ENCODE measurements around the gene CYBB. TPM values are rescaled to one million over a fixed set of nuclear protein-coding genes. Genes with fewer than 3 reads are reported as not detected.

CYBB gene
- total RNA-seq (1 to 10 TPM; 1.1 to 5.0 (median 1.8) TPM), total RNA-seq (0.16 to 223 (median 1.6) reads per million in 29 experiments)
- total RNA-seq (2013) = 6.2 TPM

DNA sequence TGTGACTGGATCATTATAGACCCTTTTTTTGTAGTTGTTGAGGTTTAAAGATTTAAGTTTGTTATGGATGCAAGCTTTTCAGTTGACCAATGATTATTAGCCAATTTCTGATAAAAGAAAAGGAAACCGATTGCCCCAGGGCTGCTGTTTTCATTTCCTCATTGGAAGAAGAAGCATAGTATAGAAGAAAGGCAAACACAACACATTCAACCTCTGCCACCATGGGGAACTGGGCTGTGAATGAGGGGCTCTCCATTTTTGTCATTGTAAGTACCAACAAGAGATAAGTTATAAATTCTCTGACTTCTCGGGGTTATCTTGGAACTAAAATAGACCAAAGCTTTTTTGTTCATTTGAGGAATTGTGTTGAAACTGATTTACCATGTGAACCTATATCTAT is at the start of gene CYBB:
TSS of gene CYBB (plus strand) at position 203 of the 400 bp plus-strand sequence. CDS start at position 222, 19 bp downstream.
- no peak for DNase-seq
- Mint-ChIP-seq H3K27ac (no peak within 1 kb of the TSS), H3K4me3 (no peak within 1 kb of the TSS), H3K27me3 (peaks cover 0 to 9% of the 10 kb centered on the region in 2 donors), H3K36me3 (no peaks in the 10 kb centered on the region), H3K9me3 (no peaks in the 10 kb centered on the region), H3K4me1 (peaks cover 25 to 32% (median 25%) of the 10 kb centered on the region in 3 donors)
- Histone ChIP-seq H3K9me3 (no peaks in the 10 kb centered on the region), H3K36me3 (ENCODE audit: control insufficient read depth in 2 of 2, extremely low read depth in 1 of 2, insufficient read depth in 1 of 2, low read length in 1 of 2) (no peaks in the 10 kb centered on the region), H3K27ac (ENCODE audit: low read length) (no peak within 1 kb of the TSS), H3K4me1 (ENCODE audit: control insufficient read depth in 1 of 2, extremely low read depth in 1 of 2, insufficient read depth in 2 of 2, low read length in 2 of 2) (peaks cover 8 to 15% of the 10 kb centered on the region in 2 experiments), H3K27me3 (replicated peaks in 1 of 2; ENCODE audit: control insufficient read depth in 2 of 2, extremely low read depth in 1 of 2, insufficient read depth in 2 of 2, low read length in 1 of 2) (no peaks in the 10 kb centered on the region), H3K4me3 (ENCODE audit: control insufficient read depth in 1 of 2, extremely low read depth in 1 of 2, low read length in 1 of 2) (no peak within 1 kb of the TSS)
- CTCF ChIA-PET = interaction anchor here in 1 of 2 donors (0.6 kb wide), 1 partner anchor 102 kb away, joined by 3 read pairs; no protein-coding TSS in a partner anchor
- no CpG with 5 or more reads among the region's 2 CpGs for WGBS (ENCODE audit: insufficient coverage)
- POLR2A ChIA-PET = no interaction called here
- no peak for ATAC-seq (replicated peaks in 1 of 4)

DNA sequence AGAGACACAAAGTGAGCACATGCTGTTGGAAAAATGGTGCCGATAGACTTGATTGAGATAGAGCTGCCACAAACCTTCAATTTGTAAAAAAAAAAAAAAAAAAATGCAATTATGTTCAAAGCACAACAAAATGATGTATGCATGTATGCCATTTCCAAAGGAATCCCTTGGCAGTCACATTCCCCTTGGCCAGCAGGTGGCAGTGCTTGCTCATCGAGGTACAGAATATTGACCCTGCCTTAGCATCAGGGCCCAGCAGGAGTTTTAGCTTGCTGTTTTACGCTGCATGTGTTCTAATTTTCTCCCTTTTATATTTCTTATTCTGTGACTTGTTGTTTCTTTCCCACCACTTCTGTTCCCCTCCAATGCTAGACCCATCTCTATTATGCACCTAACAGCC is 34.5 kb upstream of the CYBB start:
- Mint-ChIP-seq H3K27me3 (peaks cover 0 to 13% of the 10 kb centered on the region in 2 donors), H3K9me3 (no peaks in the 10 kb centered on the region), H3K4me3 (no peak overlapping the region), H3K36me3 (no peaks in the 10 kb centered on the region), H3K4me1 (peaks cover 9 to 16% (median 11%) of the 10 kb centered on the region in 3 donors), H3K27ac (no peak overlapping the region)
- no peak overlapping the region for H3K27ac ChIP-seq (ENCODE audit: low read length)
- DNase-seq (peak; percentile 53 to 84 (median 68)), ATAC-seq (replicated peaks in 1 of 4) (peak; percentile 70 to 91 (median 79))
- H3K4me3 ChIP-seq (ENCODE audit: control insufficient read depth in 1 of 2, extremely low read depth in 1 of 2, low read length in 1 of 2) = no peak overlapping the region
- WGBS (ENCODE audit: insufficient coverage) = no CpG with 5 or more reads among the region's 3 CpGs
- ChIA-PET POLR2A (interaction anchor here (0.6 to 1.3 kb wide), 3 partner anchors 8 to 89 kb away, joined by 3 to 7 read pairs (median 5); no protein-coding TSS in a partner anchor), CTCF (interaction anchor here (0.6 to 4.0 kb wide), 23 partner anchors 8 to 1468 kb away, joined by 3 to 77 read pairs (median 4); partner anchors contain the start of gene DYNLT3 (in 2 of the 2))
- H3K9me3 ChIP-seq = no peaks in the 10 kb centered on the region
- no peaks in the 10 kb centered on the region for H3K27me3 ChIP-seq (replicated peaks in 1 of 2; ENCODE audit: control insufficient read depth in 2 of 2, extremely low read depth in 1 of 2, insufficient read depth in 2 of 2, low read length in 1 of 2)
- H3K36me3 ChIP-seq (ENCODE audit: control insufficient read depth in 2 of 2, extremely low read depth in 1 of 2, insufficient read depth in 1 of 2, low read length in 1 of 2) = no peaks in the 10 kb centered on the region
- peaks cover 7 to 12% of the 10 kb centered on the region in 2 experiments for H3K4me1 ChIP-seq (ENCODE audit: control insufficient read depth in 1 of 2, extremely low read depth in 1 of 2, insufficient read depth in 2 of 2, low read length in 2 of 2)

DNA sequence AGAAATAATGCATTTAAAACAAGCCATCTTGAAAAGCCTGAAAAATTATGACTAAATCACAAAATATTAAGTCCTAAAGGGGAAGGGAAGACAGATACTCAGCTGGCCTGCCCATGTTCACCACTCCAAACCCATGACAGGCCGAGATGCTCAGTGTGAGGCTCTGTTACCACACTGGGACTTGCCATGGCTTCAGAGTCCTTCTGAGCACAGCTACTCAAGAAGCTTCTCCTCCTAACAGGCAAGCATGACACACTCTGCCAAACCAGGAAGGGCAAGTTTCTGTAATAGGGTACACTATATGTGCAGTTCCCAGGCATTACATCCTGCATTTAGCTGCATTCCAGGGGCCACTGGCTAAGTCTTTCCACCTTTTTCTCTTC is 34.0 kb upstream of the CYBB start:
- CTCF ChIA-PET = interaction anchor here (0.6 to 4.0 kb wide), 22 partner anchors 8 to 1468 kb away, joined by 3 to 77 read pairs (median 4); partner anchors contain the start of gene DYNLT3 (in 2 of the 2)
- no peaks in the 10 kb centered on the region for H3K36me3 ChIP-seq (ENCODE audit: control insufficient read depth in 2 of 2, extremely low read depth in 1 of 2, insufficient read depth in 1 of 2, low read length in 1 of 2)
- H3K9me3 Mint-ChIP-seq = no peaks in the 10 kb centered on the region
- H3K4me1 Mint-ChIP-seq = peaks cover 9 to 16% (median 11%) of the 10 kb centered on the region in 3 donors
- no CpG with 5 or more reads among the region's 1 CpG for WGBS (ENCODE audit: insufficient coverage)
- H3K27me3 ChIP-seq (replicated peaks in 1 of 2; ENCODE audit: control insufficient read depth in 2 of 2, extremely low read depth in 1 of 2, insufficient read depth in 2 of 2, low read length in 1 of 2) = no peaks in the 10 kb centered on the region
- peaks cover 0 to 9% of the 10 kb centered on the region in 2 donors for H3K27me3 Mint-ChIP-seq
- H3K4me3 Mint-ChIP-seq = no peak overlapping the region
- no peak overlapping the region for H3K4me3 ChIP-seq (ENCODE audit: control insufficient read depth in 1 of 2, extremely low read depth in 1 of 2, low read length in 1 of 2)
- H3K27ac Mint-ChIP-seq = no peak overlapping the region
- no peak overlapping the region for H3K27ac ChIP-seq (ENCODE audit: low read length)
- peaks cover 7 to 12% of the 10 kb centered on the region in 2 experiments for H3K4me1 ChIP-seq (ENCODE audit: control insufficient read depth in 1 of 2, extremely low read depth in 1 of 2, insufficient read depth in 2 of 2, low read length in 2 of 2)
- no peak for DNase-seq
- no peaks in the 10 kb centered on the region for H3K9me3 ChIP-seq
- POLR2A ChIA-PET = interaction anchor here in 1 of 2 donors (0.5 to 1.3 kb wide), 3 partner anchors 8 to 69 kb away, joined by 3 to 7 read pairs (median 3); no protein-coding TSS in a partner anchor
- no peak for ATAC-seq (replicated peaks in 1 of 4)
- no peaks in the 10 kb centered on the region for H3K36me3 Mint-ChIP-seq

DNA sequence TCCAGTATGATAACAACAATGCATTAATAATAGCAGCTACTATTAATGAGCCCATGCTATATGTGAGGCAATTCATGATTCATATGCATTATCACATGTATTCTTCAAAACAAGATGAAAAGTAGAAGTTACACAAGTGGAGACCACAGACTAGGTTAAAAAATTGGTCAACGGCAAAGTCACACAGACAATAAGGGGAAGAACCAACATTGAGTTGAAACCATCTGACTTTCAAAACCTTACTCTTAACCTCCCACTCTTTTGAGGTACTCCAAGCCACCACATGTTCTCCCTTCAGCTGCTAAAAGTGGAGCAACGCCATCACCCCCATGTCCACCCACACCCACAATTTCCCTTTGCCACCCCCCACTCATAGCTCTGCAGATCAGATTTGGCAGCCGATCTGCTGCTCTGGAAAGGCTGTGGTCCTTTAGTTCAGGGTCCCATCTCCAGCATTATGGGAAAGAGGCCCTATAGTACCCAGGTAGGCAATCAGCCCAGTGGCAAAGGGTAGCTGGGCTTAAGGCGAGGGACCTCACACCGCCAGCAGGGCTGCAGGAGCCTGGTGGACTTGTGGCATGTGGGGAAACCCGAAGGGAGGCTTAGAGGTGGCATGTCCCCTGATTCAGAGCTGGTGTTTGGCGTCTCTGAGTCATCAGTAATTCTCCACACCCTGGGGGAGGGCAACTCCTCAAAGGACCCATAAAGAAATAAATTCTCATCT is 33.5 kb upstream of the CYBB start:
- Mint-ChIP-seq H3K36me3 (no peaks in the 10 kb centered on the region), H3K4me3 (no peak overlapping the region), H3K27me3 (peaks cover 0 to 9% of the 10 kb centered on the region in 2 donors), H3K4me1 (peaks cover 11 to 18% (median 11%) of the 10 kb centered on the region in 3 donors), H3K9me3 (no peaks in the 10 kb centered on the region), H3K27ac (no peak overlapping the region)
- H3K36me3 ChIP-seq (ENCODE audit: control insufficient read depth in 2 of 2, extremely low read depth in 1 of 2, insufficient read depth in 1 of 2, low read length in 1 of 2) = no peaks in the 10 kb centered on the region
- H3K4me1 ChIP-seq (ENCODE audit: control insufficient read depth in 1 of 2, extremely low read depth in 1 of 2, insufficient read depth in 2 of 2, low read length in 2 of 2) = peaks cover 7 to 12% of the 10 kb centered on the region in 2 experiments
- no peak overlapping the region for H3K4me3 ChIP-seq (ENCODE audit: control insufficient read depth in 1 of 2, extremely low read depth in 1 of 2, low read length in 1 of 2)
- no CpG with 5 or more reads among the region's 7 CpGs for WGBS (ENCODE audit: insufficient coverage)
- DNase-seq = peak in 1 of 35 experiments; percentile 9
- no peaks in the 10 kb centered on the region for H3K27me3 ChIP-seq (replicated peaks in 1 of 2; ENCODE audit: control insufficient read depth in 2 of 2, extremely low read depth in 1 of 2, insufficient read depth in 2 of 2, low read length in 1 of 2)
- POLR2A ChIA-PET = interaction anchor here in 1 of 2 donors (0.5 to 1.3 kb wide), 3 partner anchors 7 to 69 kb away, joined by 3 read pairs; no protein-coding TSS in a partner anchor
- no peak overlapping the region for H3K27ac ChIP-seq (ENCODE audit: low read length)
- CTCF ChIA-PET = interaction anchor here (0.6 to 4.0 kb wide), 13 partner anchors 7 to 421 kb away, joined by 3 to 77 read pairs (median 4); partner anchors contain the start of gene DYNLT3 (in 1 of the 2)
- H3K9me3 ChIP-seq = no peaks in the 10 kb centered on the region
- no peak for ATAC-seq (replicated peaks in 1 of 4)

DNA sequence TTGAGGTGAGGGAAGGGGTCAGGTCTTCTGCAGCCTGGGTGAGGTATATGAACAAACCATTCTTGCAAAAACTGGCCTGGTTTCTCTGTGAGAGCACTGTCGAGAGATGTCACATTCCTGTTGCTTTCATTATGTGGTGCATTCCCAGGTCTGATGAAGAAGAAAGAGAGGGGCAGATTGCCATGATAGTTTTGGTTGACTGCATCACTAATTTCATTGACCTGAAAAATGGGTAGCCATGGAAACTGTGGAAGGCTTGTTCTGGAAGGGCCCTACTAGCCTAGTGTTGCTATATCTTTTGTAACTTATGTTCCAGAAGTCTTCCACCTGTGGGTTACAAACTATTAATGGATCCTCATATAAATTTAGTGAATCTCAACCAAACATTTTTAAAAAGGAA is 32.9 kb upstream of the CYBB start:
- WGBS (ENCODE audit: insufficient coverage) = 100% methylated on average over 1 of the region's 1 CpG
- Mint-ChIP-seq H3K27ac (no peak overlapping the region), H3K4me3 (no peak overlapping the region), H3K36me3 (no peaks in the 10 kb centered on the region), H3K27me3 (peaks cover 0 to 7% of the 10 kb centered on the region in 2 donors), H3K4me1 (peaks cover 11 to 22% (median 16%) of the 10 kb centered on the region in 3 donors), H3K9me3 (no peaks in the 10 kb centered on the region)
- Histone ChIP-seq H3K9me3 (no peaks in the 10 kb centered on the region), H3K27me3 (replicated peaks in 1 of 2; ENCODE audit: control insufficient read depth in 2 of 2, extremely low read depth in 1 of 2, insufficient read depth in 2 of 2, low read length in 1 of 2) (no peaks in the 10 kb centered on the region), H3K27ac (ENCODE audit: low read length) (no peak overlapping the region), H3K36me3 (ENCODE audit: control insufficient read depth in 2 of 2, extremely low read depth in 1 of 2, insufficient read depth in 1 of 2, low read length in 1 of 2) (no peaks in the 10 kb centered on the region), H3K4me1 (ENCODE audit: control insufficient read depth in 1 of 2, extremely low read depth in 1 of 2, insufficient read depth in 2 of 2, low read length in 2 of 2) (peaks cover 7 to 12% of the 10 kb centered on the region in 2 experiments), H3K4me3 (ENCODE audit: control insufficient read depth in 1 of 2, extremely low read depth in 1 of 2, low read length in 1 of 2) (no peak overlapping the region)
- POLR2A ChIA-PET = interaction anchor here in 1 of 2 donors (0.6 kb wide), 1 partner anchor 28 kb away, joined by 3 read pairs; no protein-coding TSS in a partner anchor
- no peak for DNase-seq
- CTCF ChIA-PET = interaction anchor here (0.7 to 4.0 kb wide), 9 partner anchors 10 to 420 kb away, joined by 3 to 77 read pairs (median 5); no protein-coding TSS in a partner anchor
- ATAC-seq (replicated peaks in 1 of 4) = no peak

DNA sequence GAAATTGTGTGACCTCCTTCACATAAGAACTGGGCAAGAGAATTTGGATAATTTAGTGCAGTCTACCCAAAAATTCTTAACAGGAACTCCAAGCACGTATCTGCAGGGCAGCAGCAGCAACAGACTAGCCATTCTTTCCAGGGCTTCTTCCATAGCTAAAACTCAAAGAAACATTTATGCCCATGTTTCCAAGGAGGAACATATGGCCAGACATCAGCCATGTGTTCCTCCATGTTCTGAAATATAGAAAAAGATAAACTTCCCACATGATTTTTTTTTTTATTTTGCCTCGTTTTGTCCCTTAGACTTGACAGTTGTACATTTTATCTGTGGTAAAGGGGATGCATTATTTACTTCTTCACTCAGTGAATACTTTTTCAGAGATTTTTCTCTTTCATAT is 27.6 kb upstream of the CYBB start:
- Histone ChIP-seq H3K27me3 (replicated peaks in 1 of 2; ENCODE audit: control insufficient read depth in 2 of 2, extremely low read depth in 1 of 2, insufficient read depth in 2 of 2, low read length in 1 of 2) (no peaks in the 10 kb centered on the region), H3K9me3 (no peaks in the 10 kb centered on the region), H3K36me3 (ENCODE audit: control insufficient read depth in 2 of 2, extremely low read depth in 1 of 2, insufficient read depth in 1 of 2, low read length in 1 of 2) (no peaks in the 10 kb centered on the region), H3K4me1 (ENCODE audit: control insufficient read depth in 1 of 2, extremely low read depth in 1 of 2, insufficient read depth in 2 of 2, low read length in 2 of 2) (peaks cover 14 to 33% of the 10 kb centered on the region in 2 experiments), H3K27ac (ENCODE audit: low read length) (no peak overlapping the region), H3K4me3 (ENCODE audit: control insufficient read depth in 1 of 2, extremely low read depth in 1 of 2, low read length in 1 of 2) (no peak overlapping the region)
- H3K4me1 Mint-ChIP-seq = peaks cover 0 to 9% (median 8%) of the 10 kb centered on the region in 3 donors
- no peaks in the 10 kb centered on the region for H3K9me3 Mint-ChIP-seq
- no peaks in the 10 kb centered on the region for H3K36me3 Mint-ChIP-seq
- WGBS (ENCODE audit: insufficient coverage) = no CpG with 5 or more reads among the region's 2 CpGs
- no peaks in the 10 kb centered on the region for H3K27me3 Mint-ChIP-seq
- H3K27ac Mint-ChIP-seq = no peak overlapping the region
- no peak for DNase-seq
- no peak for ATAC-seq (replicated peaks in 1 of 4)
- CTCF ChIA-PET = no interaction called here
- POLR2A ChIA-PET = no interaction called here
- no peak overlapping the region for H3K4me3 Mint-ChIP-seq
